ENCODE results near the gene NT5C2.

NT5C2 gene

GRCh38 chr10:103181244-103181643, 11.8 kb downstream of the NT5C2 start:
- TF ChIP-seq EZH2phosphoT487 (IDR thresholded peaks at IDR 0.05; ENCODE audit: borderline replicate concordance, low read length) (no peak), CTCF (IDR thresholded peaks at IDR 0.05; ENCODE audit: low read depth, low read length, poor library complexity, severe bottlenecking) (no peak)
- Histone ChIP-seq H3K79me2 (ENCODE audit: control insufficient read depth, low read length) (peaks cover 95% of the 10 kb centered on the region), H3K36me3 (ENCODE audit: control insufficient read depth, low read length) (peaks cover 58% of the 10 kb centered on the region), H3K4me2 (ENCODE audit: low read length) (peak overlapping the region; percentile 81), H3K27ac (ENCODE audit: low read depth, low read length) (peak overlapping the region; percentile 97), H3K4me3 (ENCODE audit: low read length) (peak overlapping the region; percentile 65), H3K4me1 (ENCODE audit: control insufficient read depth, low read length) (peaks cover 99% of the 10 kb centered on the region), H4K20me1 (ENCODE audit: control insufficient read depth, insufficient read depth, low read depth, low read length) (no peaks in the 10 kb centered on the region), H3F3A (ENCODE audit: control insufficient read depth, insufficient read depth) (peaks cover 43% of the 10 kb centered on the region), H3K9me2 (replicated peaks; ENCODE audit: control insufficient read depth, low read length) (no peaks in the 10 kb centered on the region), H3K9me3 (ENCODE audit: control insufficient read depth, insufficient read depth, low read length) (no peaks in the 10 kb centered on the region), H3K27me3 (ENCODE audit: control insufficient read depth, low read length) (no peaks in the 10 kb centered on the region)

GRCh38 chr10:103180491-103180890, 12.6 kb downstream of the NT5C2 start:
- peaks cover 99% of the 10 kb centered on the region for H3K4me1 ChIP-seq (ENCODE audit: control insufficient read depth, low read length)
- H3K4me3 ChIP-seq (ENCODE audit: low read length) = peak overlapping the region; percentile 65
- H3K36me3 ChIP-seq (ENCODE audit: control insufficient read depth, low read length) = peaks cover 60% of the 10 kb centered on the region
- no peaks in the 10 kb centered on the region for H3K9me3 ChIP-seq (ENCODE audit: control insufficient read depth, insufficient read depth, low read length)
- no peaks in the 10 kb centered on the region for H3K27me3 ChIP-seq (ENCODE audit: control insufficient read depth, low read length)
- H3F3A ChIP-seq (ENCODE audit: control insufficient read depth, insufficient read depth) = peaks cover 40% of the 10 kb centered on the region
- H3K27ac ChIP-seq (ENCODE audit: low read depth, low read length) = peak overlapping the region; percentile 97
- no peaks in the 10 kb centered on the region for H4K20me1 ChIP-seq (ENCODE audit: control insufficient read depth, insufficient read depth, low read depth, low read length)
- H3K9me2 ChIP-seq (replicated peaks; ENCODE audit: control insufficient read depth, low read length) = no peaks in the 10 kb centered on the region
- peaks cover 95% of the 10 kb centered on the region for H3K79me2 ChIP-seq (ENCODE audit: control insufficient read depth, low read length)
- H3K4me2 ChIP-seq (ENCODE audit: low read length) = peak overlapping the region; percentile 81
- TF ChIP-seq EZH2phosphoT487 (IDR thresholded peaks at IDR 0.05; ENCODE audit: borderline replicate concordance, low read length) = no peak
- no peak for TF ChIP-seq CTCF (IDR thresholded peaks at IDR 0.05; ENCODE audit: low read depth, low read length, poor library complexity, severe bottlenecking)

GRCh38 chr10:103177123-103177522, 15.9 kb downstream of the NT5C2 start:
- H3K36me3 ChIP-seq (ENCODE audit: control insufficient read depth, low read length) = peaks cover 70% of the 10 kb centered on the region
- no peaks in the 10 kb centered on the region for H3K27me3 ChIP-seq (ENCODE audit: control insufficient read depth, low read length)
- peak overlapping the region; percentile 97 for H3K27ac ChIP-seq (ENCODE audit: low read depth, low read length)
- peak overlapping the region; percentile 81 for H3K4me2 ChIP-seq (ENCODE audit: low read length)
- peaks cover 84% of the 10 kb centered on the region for H3K79me2 ChIP-seq (ENCODE audit: control insufficient read depth, low read length)
- no peak for TF ChIP-seq CTCF (IDR thresholded peaks at IDR 0.05; ENCODE audit: low read depth, low read length, poor library complexity, severe bottlenecking)
- no peak for TF ChIP-seq EZH2phosphoT487 (IDR thresholded peaks at IDR 0.05; ENCODE audit: borderline replicate concordance, low read length)
- peak overlapping the region; percentile 65 for H3K4me3 ChIP-seq (ENCODE audit: low read length)
- no peaks in the 10 kb centered on the region for H3K9me2 ChIP-seq (replicated peaks; ENCODE audit: control insufficient read depth, low read length)
- H3K4me1 ChIP-seq (ENCODE audit: control insufficient read depth, low read length) = peaks cover 81% of the 10 kb centered on the region
- no peaks in the 10 kb centered on the region for H3K9me3 ChIP-seq (ENCODE audit: control insufficient read depth, insufficient read depth, low read length)
- H3F3A ChIP-seq (ENCODE audit: control insufficient read depth, insufficient read depth) = peaks cover 21% of the 10 kb centered on the region
- H4K20me1 ChIP-seq (ENCODE audit: control insufficient read depth, insufficient read depth, low read depth, low read length) = no peaks in the 10 kb centered on the region
